Glomerular visceral epithelial cell (primary cell): Measurements from ENCODE around the gene HOTAIR.

ENCODE experiments used
- DNase-seq: peaks from one replicate; pipeline ENCODE4 v3.0.0-alpha.2; 2016; ENCODE audit errors: extremely low spot score

Gene HOTAIR

DNA sequence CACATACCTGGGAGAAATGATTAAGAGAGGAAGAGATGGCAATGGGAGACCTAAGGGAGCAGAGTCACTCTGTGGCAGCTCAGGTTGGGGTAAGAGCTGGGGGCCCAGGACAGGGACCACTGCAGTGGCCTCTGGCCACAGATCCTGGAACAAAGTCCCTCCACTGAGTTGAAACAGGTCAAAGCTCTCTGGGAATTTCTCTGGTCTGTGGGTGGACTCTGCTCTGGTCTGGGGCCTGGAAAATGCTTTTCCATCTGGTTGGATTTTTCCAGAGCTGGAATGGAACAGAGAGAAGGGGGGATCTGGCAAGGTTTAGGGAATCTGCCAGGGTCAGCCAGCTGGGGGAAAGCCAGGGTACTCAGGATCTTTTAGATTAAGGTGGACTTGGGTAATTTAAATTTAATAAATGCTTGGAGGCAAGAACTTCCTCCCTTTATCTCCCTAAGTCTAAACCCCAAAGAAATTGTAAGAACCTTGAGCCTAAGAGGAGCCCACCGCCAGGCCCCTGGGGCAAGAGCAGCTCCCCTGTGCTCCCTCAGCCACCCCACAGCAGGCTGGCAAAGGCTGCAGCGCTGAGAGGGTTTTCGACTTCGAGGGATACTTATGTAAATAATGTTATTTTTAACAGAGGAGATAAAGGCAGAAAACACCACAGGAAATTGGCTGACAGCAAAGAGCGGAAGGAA lies 13.9 kb upstream of the HOTAIR start:
- no peak for DNase-seq

- no peak for DNase-seq
Observed at GRCh38 chr12:53987787-53988230, 13.1 kb upstream of the HOTAIR start.

- DNase-seq = no peak
Observed at GRCh38 chr12:53986686-53987483, 12.1 kb upstream of the HOTAIR start.

GRCh38 chr12:53985994-53986685 lies 11.4 kb upstream of the HOTAIR start:
- peak; percentile 62 for DNase-seq

- no peak for DNase-seq
Observed at GRCh38 chr12:53985692-53985993, 10.9 kb upstream of the HOTAIR start.

- peak; percentile 95 for DNase-seq
Observed at GRCh38 chr12:53984901-53985691, 10.3 kb upstream of the HOTAIR start, which contains the start of gene HOXC10. TSS of gene HOXC10 (plus strand) at chr12:53985146. CDS start at chr12:53985260, 114 bp downstream.

DNA sequence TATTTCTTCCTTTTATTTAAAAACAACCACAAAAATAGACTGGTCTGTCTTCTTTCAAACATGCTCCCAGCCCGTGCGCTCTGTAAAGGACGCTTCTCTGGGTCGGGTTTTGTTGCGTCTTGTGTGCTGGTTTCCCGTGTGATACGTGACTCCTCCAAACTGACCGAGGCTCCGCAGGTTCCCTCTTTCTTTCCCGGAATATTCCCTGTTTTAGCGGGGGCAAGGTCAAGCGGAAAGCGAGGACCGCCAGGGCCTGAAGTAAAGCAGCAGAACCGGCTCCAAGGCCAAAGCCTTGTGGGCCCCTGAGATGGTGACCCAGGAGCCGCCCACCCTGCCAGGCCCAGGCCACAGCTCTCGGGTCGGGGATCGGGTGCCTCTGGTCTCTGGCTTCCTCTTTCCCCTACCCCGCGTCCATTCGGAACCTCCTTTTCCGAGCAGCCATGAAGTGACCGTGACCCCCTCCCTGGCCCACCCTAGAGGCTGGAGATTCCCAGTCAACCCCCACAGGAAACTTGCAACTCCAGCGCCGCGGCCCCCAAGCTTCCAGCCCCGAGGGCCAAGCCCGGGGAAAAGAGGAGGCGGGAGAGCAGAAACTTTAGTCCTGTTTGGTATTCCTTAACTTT lies 9.3 kb upstream of the HOTAIR start:
- no peak for DNase-seq

- DNase-seq = no peak
Observed at GRCh38 chr12:53983568-53983949, 8.8 kb upstream of the HOTAIR start.

GRCh38 chr12:53982648-53983567 lies 8.2 kb upstream of the HOTAIR start:
- DNase-seq = no peak

DNA sequence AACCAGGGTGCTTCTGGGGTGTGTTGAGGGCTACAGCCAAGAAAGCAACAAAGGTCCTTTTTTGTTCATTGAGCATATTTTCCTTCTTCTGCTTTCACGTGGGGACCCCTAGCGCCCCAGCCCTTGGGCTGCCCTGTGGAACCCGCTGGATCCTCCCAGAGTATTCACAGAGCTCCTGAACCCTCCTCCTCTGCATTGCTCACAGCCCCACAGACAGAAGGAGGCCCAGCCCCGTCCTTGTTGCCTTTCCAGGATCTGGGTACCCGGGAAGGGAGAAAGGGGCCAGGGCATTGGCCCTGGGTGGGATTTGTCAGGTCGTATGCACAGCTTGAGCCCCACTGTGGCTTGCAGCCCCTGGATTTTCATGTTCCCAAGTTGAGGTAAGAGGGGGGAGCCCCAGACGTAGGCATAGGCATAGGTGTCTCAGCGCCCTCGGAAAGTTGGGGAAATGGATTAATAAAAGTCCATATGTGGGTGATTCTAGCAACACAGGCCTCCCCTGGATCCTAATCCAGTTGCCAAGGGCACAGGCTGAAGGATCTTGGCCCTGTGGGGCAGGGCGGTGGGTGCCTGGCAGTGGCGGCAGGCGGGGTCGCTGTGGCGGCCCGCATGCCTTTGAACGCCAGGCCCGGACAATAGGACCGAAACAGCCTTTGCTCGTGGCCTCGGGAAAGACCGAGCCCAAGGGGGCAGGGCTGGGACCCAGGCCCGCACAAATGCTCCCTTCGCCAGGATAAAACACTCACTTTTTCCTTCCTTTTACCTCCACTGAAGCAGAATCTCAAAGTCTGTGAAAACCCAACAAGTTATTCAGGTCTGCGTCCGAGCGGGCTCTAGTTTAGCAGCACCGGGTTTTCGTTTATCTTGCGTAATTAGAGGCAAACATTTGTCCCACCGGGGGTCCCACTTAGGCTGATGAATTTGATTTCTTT lies 7.1 kb upstream of the HOTAIR start:
- peak; percentile 72 for DNase-seq

DNA sequence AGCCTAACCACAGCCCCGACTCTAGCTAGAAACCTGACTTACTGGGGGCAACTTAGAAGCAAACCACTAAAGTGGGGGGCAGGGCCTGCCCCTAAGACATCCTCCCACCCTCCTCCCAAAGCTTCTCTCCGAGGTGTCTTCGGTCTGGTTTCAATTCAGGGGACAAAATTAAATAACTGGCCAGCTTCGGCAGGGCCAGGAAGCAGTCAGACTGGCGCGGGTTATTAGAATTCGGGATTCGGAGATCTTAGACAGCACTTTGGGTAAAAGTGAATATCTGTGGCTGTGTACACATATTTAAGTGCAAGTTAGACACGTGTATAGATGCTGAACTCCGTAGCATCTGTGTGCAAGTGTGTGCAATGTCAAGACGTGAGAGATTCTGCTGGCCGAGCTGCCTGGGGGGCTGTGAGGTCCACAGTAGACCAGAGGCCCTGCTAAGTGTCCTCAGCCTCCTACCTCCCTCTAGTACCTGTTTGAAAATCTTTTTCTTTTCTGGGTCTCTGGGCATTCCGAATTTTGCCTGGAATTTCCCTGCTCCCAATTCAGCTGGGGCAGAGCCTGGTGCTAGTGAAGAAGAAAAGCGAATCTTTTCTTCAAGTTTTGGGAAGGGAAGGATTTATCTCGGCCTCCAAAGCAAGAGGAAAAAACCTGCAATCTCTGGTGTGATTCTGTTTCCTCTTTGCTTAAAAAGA lies 6.2 kb upstream of the HOTAIR start:
- peak; percentile 30 for DNase-seq

- peak; percentile 60 for DNase-seq
Observed at GRCh38 chr12:53980104-53980801, 5.5 kb upstream of the HOTAIR start.

DNA sequence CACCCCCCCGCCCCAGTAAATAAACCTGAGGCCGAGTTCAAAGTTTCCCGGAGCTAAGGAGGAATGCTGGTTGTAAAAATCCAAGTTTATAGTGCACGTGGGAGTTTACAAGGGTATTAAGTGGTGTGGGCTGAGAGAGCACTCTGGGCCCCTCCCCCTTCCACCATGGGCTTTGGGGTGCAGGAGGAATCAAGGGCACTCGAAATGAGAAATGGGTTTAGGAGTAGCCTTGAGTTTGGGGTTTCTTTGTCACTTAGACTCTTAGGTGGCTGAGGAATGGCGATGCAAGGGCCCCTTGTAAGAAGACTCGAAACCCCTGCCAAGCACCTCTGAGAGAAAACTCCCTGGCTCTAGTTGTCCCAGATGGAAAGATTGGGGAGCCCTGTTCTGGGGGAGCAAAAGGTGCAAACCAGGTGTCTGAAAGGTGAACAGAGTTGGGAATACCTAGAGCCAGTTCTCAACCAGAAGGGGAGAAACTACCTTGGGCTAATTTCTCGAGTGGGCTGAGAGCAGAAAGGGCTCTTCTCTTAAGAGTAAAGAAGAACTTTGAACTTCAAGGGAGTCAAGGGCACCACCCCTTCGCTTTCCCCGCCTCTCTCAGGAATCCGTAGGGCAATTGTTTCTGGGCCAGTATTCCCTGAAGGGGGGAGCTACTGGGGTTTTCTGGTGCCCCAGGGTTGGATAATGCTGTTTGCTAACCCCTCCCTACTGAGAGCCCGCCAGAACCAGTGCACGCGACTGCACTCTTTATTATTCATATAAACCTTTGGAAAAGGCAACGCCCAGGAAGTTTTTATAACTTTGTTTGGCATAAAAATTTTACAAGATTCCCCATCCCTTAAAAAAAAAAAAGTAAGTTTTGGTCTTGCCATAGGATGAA lies 4.0 kb upstream of the HOTAIR start:
- peak; percentile 51 for DNase-seq

DNA sequence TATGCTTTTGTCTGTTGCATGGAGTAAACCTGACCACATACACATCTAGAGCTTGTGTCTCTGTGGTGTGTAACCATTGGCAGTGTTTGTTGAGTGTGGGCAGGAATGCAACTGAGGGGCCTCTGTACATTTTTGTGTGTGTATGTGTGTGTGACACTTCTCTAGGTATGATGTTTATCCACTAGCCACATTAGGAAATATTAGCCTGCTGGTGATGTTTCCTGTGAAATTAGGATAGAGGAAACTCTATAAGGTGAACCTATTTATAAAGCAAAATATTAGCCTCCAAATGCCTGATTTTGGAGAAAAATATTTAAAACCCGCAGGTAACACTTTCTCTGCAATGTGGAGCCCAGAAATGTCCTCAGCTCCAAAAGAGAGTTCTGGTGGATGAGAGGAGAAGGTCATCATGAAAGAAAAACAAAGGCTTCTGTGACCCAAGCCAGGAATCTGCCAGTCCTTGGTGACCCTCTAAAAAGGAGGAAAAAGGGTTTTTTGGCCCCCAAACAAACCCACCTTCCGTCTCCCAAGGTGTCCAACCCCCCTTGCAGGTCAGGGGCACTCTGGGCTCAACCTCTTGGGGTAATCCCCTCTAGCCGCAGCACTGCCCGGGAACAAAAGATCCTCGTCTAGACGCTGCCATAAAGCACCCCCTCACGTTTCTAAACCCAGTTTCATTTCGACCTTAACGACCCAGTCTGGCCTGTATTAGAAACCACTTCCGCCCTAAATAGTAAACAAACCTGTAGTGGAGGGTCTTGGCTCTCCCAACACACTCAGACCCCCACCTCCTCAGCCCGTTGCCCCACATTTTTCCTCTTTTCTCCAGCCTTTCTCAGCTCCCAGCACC lies 3.1 kb upstream of the HOTAIR start:
- no peak for DNase-seq

DNA sequence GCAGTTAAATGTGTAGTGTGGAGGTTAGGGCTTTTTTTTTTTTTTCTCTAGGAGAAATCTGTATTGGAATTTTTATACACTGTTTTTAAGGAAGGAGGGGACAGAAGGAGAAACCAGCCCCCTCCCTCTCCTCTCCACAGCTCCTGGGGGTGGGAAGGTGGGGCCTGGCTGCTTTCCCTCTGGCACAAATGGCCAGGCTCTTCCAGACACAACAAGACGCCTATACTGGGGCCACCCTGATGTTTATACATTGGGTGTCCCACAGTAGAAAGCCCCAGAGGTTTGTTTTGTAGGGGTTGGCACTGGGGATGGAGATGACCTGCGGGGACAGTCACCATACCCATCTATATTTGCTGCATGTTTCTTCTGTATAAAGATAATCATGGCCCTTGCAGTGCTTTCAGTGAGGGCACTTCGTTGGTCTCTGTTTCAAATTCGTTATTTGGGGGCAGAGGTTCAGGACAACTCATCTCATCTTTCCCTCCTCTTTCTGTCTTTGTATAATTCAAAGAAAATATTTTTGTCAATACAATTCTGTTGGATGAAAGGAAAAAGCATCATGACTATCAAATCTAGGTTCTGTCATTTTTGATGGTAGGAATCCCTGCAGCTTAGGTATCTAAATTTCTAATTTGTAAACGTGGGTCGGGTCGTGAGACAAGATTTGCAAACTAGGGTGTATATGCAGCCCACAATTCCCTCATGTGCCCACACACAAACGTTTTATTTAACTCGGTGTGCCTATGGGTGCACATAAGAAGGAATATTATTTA lies 2.3 kb upstream of the HOTAIR start:
- no peak for DNase-seq
